Hematopoietic multipotent progenitor cell (in vitro differentiated cells): ENCODE measurements around the gene ITSN2. TPM values are rescaled to one million over a fixed set of nuclear protein-coding genes. Genes with fewer than 3 reads are reported as not detected.

Experiments used
- small RNA-seq: library from RNA; depleted of rRNA; stranded (forward); fragments of <200 nt; gene quantifications from one replicate; pipeline ENCODE3, GENCODE V24; 2012
- total RNA-seq: library from RNA; depleted of rRNA; stranded (reverse); fragments of >200 nt; gene quantifications from one replicate; pipeline ENCODE4 v1.2.3, GENCODE V29; 2012

The ITSN2 gene
- total RNA-seq, 1 donor, result 63.6 TPM

Small RNA genes within 50 kb of the gene (small RNA-seq; reads per million reads assigned to genes)
- gene HMGN2P20 (not detected), gene RF00602 (not detected)

Other genes with a start within 250 kb of the ITSN2 start
- gene PFN4, start 237.2 kb downstream of the ITSN2 start, total RNA-seq, result 0.81 TPM
- 8.1 TPM for gene FAM228B, start 237.1 kb downstream of the ITSN2 start, total RNA-seq
- gene FAM228A, start 185.5 kb downstream of the ITSN2 start, total RNA-seq, result 0.27 TPM
- 33.9 TPM for gene NCOA1, start 130.7 kb upstream of the ITSN2 start, total RNA-seq